ENCODE measurements around the gene TTLL4.

- TF ChIP-seq ZBTB7A (IDR thresholded peaks at IDR 0.05; ENCODE audit: low read depth) (no peak), EGR1 (IDR thresholded peaks at IDR 0.05) (no peak), EP300 (IDR thresholded peaks at IDR 0.05; ENCODE audit: borderline replicate concordance) (no peak), REST (IDR thresholded peaks at IDR 0.05; ENCODE audit: low read depth) (no peak), FOXM1 (IDR thresholded peaks at IDR 0.05; ENCODE audit: borderline replicate concordance, low read depth) (no peak), TAF1 (IDR thresholded peaks at IDR 0.05; ENCODE audit: low read depth) (no peak), RAD21 (IDR thresholded peaks at IDR 0.05; ENCODE audit: low read depth) (no peak), MAX (IDR thresholded peaks at IDR 0.05) (no peak), NFIC (IDR thresholded peaks at IDR 0.05) (no peak), YY1 (IDR thresholded peaks at IDR 0.05; ENCODE audit: low read depth) (no peak), CREB1 (IDR thresholded peaks at IDR 0.05; ENCODE audit: low read depth) (no peak), TCF12 (IDR thresholded peaks at IDR 0.05; ENCODE audit: low read depth) (no peak)
Observed at GRCh38 chr2:218726004-218726574, 15.5 kb downstream of the TTLL4 start.
